ENCODE data around the gene FAM171A1.

Gene FAM171A1

GRCh38 chr10:15373199-15373598, 2.1 kb upstream of the FAM171A1 start:
- DNase-seq: no peak

DNA sequence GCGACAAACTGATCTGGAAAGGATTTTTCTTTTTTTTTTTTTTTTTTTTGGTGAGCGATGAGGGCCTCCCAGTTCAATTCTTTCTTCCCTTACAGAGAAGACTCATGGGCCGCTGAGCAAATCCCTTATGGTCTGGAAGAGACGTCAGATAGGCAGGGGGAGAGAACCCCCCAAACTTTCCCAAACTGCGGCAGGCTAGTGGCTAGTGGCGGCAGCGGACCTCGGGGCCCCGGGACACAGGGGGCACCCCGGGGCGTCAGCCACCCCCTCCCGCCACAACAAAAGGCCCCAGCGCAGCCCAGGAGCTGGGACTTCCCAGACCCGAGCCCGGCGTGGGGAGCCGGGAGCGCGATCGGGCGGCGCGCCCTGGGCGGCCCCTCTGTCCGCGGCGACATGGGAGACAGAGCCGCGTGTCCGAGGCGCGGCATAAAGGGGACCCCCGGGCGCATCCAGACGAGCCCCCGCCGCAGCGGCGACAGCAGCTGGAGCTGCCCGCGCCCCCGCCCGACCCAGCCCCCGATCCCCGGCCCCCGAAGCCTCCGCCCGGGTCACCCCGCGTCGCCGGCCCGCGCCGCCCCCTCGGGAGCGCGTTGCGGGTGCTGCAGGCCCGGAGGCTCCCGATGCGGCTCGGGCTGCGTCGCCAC, 755 bp downstream of the FAM171A1 start:
- DNase-seq: no peak

DNA sequence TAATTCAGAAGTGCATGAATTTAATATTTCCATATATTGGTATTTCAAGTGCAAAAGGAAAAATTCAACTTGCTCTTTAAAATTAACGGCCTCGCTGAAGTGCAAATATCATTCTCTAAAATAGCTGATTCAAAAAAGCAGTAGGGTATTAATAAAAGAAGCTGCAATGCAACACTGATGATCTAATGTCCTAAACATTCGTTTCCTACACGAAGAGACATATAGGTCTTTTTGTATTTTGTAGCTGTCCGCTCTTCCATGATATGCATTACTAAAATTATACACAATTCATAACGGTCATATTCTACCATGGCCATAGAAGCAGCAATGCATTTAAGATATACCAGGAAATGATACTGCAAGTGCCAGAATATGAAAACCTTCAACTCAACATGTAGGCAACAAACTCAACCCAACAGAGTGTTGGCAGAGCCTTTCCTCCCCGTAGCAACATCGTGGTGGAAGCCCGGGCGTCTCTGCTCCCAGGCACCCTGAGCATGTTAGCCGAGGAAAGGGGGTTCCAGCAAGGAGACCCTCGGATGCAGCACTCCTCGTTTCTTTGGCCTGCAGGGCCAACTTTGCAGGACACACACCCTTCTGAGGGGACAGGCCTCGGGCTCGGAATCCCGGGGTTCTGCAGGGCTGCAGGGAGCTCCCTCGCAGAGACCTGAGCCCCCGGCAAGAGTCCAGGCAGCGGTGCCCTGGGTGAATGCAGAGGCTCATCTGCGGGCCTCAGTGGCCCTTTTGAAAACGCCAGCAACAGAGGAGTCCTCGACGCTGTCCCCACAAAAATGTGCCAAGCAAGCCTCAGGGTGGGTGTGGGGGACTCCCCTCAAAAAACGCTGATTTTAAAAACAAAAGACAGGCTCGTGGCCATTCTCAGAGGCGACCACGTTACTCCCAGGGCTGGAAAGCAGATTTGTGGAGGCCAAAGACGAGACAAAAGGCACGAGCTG, 1.6 kb downstream of the FAM171A1 start:
- DNase-seq: no peak

- no peak for DNase-seq
Observed at GRCh38 chr10:15368101-15368855, 2.8 kb downstream of the FAM171A1 start.

DNA sequence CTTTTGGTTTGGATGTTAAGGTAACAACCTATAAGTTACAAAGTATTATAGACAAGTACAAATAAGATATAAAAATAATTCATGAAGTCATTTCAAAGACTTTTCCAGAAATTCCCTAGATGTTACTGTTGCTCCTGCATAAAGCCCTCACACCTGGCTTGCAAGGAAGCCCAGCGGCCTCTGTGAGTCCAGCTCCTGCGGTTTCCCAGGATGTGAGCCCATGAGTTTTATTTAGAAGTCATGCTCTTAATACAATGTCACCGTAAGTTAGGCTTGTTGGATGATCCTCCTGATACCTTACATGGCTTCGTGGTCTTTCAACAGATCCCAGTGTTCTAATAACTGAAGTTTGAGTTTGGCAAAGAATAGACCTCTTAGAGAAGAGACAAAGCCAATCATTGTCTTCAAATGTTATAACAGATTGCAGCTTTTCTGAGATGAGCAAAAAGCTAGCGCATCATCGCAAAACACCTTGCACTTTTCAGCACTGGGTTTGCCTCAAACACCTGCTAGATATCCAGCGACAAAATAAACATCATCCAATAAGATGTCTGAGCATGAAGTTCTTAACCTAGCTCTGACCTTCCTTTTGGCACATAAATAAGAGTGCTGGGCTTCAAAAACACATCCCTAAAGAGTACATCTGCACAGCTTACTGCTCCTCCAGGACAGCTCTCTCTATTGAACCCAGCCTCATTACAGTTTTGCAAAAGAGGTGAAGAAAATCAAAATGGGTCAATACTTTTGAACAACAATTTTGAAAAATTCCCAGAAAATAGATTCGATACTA, 3.6 kb downstream of the FAM171A1 start:
- DNase-seq: no peak

GRCh38 chr10:15365692-15366091, 5.4 kb downstream of the FAM171A1 start:
- DNase-seq: no peak

- DNase-seq: no peak
Observed at GRCh38 chr10:15364001-15364400, 7.1 kb downstream of the FAM171A1 start.

DNA sequence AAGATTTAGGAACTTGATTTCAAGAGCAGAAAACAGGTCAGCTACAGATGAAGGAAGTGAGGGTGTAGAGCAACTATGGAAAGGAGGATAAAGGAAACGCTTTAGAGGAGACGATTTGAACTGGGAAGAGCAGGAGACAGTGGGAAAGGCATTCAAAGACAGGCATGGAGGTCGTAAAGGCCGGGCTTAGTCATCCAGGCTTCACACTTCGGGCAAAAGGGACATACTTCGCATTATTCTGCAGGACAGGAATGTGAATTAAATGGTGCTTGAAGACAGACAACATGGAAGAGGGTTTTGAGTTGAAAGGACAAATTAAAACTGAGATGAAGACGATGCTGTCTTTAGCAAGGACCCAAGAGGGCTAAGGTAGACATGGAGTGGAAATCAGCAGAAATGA, 8.1 kb downstream of the FAM171A1 start:
- no peak for DNase-seq

DNA sequence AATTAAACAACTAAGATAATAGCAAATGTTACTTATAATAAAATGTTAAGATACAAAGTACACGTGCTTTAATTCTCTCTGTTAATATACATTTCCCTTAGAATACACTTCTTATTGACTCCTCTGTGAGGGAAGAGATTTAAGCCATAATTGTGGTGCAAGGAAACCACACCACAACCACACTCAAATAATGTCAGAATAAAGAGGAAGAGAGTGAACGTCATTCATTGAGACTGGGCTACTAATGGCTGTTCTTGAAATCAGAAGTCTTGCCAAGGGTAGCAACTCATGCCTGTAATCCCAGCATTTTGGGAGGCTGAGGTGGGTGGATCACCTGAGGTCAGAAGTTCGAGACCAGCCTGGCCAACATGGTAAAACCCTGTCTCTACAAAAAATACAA, 10.0 kb downstream of the FAM171A1 start:
- DNase-seq: no peak

GRCh38 chr10:15360566-15360965, 10.5 kb downstream of the FAM171A1 start:
- DNase-seq: no peak

DNA sequence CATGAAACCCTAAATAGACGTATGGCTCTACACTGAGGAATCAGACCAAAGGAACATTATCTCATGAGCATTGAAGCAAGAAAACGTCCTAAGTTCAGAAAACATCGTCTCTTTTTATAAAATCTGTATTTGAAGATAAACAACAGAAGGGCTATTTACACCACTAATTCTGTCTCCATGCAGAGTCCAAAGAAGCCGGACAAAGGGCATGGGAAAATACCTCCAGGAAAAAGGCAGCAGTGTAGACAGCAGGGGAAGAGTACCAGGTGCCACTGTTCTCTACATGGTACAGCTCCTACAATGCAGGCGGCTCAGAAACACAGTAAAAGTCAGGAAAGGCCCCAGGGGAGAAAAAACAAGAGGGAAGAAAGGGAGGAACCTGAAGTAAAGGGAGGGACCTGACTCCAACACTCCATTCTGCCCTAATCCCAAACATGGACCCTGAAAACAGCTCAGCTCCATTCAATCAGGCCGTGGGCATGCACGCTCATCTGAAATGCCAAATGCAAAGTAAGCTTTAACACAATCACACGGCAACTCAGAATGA, 17.5 kb downstream of the FAM171A1 start:
- DNase-seq: no peak

DNA sequence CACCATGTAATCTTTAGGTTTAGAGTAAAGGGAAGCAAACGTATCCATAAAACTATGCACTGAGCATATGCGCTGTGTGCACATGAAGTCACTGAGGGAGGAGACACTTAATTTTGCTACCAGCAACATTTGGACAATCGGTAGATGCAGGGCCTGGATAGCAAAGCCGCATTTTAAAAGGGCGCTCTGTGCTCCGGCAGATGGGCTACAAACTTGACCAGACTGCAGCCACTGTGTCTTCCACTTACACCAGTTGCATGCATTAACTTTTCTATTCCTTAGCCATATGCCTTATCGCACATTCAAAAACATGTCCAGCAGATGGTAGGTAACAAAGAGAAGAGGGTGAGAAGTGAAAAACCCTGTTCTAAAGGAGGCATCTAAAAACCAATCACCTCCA, 18.3 kb downstream of the FAM171A1 start:
- no peak for DNase-seq

GRCh38 chr10:15352201-15352600, 18.9 kb downstream of the FAM171A1 start:
- no peak for DNase-seq

DNA sequence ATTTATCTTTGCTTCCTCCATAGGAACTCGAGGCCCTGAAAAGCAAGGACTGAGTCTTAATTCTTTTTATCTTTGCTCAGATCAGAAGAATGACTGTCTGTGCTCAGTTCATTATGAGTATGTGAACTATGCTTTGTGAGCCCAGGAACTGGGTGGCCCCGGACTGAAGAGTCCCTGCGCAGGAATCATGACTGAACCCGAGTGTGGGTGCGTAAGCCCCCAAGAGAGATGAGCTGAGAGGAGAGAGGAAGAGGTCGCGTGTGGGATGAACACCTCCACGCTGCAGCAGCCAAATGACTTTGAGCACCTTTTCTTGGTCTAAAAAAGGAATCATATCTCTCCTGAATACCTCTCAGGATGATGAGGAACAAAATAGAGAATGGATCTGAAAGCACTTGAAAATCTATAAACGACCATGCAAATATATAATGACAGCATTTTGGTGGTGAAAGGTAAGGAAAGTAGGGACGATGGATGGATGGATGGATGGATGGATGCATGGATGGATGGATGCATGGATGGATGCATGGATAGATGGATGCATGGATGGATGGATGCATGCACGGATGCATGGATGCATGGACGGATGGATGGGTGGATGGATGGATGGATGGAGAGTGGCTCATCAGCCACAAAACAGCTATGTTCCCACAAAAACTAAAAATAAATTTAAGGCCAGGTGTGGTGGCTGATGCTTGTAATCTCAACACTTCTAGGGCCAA, 19.8 kb downstream of the FAM171A1 start:
- DNase-seq: no peak

DNA sequence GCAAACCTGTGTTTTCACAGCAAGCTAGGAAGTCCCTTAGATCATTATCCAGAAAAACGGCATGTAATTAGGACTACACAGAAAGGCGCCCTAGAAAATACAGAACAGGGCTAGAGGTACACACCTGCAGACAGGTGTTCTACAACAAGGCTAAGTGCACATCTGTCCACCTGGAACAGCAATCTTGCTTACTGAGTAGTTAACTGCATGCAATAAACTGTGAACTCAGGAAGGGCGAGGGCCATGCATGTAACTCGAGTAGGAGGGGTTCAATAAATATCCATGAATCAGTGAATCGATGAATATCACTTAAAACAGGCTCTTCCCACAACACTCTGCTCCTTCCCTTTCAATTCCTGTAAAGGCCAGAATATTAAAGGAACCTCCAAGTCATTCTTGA, 22.0 kb downstream of the FAM171A1 start:
- no peak for DNase-seq

GRCh38 chr10:15348579-15348978, 22.5 kb downstream of the FAM171A1 start:
- DNase-seq: no peak

DNA sequence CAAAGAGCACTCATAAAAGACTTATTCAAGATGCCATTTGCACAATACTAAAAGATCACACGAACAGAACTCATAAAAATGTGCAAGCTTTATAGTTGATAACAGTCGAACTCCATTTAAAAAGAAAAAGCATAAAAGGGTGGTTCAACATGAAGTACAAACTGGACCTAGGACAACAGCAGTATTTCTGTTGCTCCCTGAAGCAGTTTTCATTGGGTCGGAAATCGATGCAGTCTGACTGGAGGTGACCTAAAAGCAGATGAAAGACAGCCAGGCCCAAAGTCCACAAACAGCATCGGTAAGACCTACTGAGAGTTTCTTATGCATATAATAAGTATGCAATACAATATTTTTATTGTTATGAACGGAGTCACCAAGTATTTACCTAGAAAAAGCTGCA, 23.9 kb downstream of the FAM171A1 start:
- no peak for DNase-seq

- no peak for DNase-seq
Observed at GRCh38 chr10:15346440-15347141, 24.5 kb downstream of the FAM171A1 start.

DNA sequence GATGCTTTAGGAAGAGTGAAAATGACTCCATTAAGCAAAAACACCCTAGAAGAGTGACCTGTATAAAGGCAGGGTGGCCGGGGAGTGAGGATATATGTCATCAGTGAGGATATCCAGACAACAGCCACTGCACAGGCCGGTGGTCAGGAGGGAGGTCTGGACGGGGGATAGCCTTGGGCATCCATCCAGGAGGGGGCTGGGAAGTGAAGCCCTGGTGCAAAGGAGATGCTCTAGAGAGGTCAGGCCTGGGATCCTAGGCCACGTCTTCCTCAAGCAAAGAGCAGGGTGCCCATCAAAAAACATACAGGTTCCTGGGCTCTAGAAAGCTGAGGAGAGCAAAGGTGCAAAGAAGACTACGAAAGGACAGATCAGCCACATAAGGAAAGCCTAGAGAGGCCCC, 25.6 kb downstream of the FAM171A1 start:
- no peak for DNase-seq

- DNase-seq: no peak
Observed at GRCh38 chr10:15344876-15345285, 26.2 kb downstream of the FAM171A1 start.

DNA sequence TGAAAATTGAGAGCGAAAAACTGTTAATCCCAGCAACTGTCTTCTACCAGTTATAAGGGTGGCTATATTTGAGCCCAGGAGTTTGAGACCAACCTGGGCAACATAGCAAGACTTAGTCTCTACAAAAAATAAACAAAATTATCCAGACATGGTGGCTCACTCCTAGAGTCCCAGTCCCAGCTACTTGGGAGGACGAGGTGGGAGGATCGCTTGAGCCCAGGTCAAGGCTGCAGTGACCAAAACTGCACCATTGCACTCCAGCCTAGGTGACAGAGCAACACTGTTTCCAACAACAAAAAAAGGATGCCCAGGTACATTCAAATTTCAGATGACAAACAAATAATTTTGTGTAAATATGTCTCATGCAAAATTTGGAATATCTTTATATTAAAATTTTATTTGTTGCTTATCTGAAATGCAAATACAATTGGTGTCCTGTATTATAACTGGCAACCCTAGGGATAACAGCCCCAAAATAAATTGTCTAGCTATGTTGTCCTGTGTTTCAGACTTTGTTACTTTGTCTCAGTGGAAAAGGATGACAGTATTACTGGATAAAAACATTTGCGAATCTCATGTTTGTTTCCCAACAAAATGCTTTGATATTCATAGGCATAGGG, 26.7 kb downstream of the FAM171A1 start:
- DNase-seq: no peak

Data from cortex of kidney (tissue), 1 donor.